GM21390 (cell line): ENCODE results near the gene GOLGA6D.
A peak's percentile ranks its signal among the peaks of the same experiment; 100 is the strongest.
"Not testable (repeated sequence)": the region's sequence is repeated elsewhere in the genome, so short reads cannot be mapped to it uniquely, and the experiment has no call there.

Source experiments
- ATAC-seq: cut with Tn5 transposase; IDR thresholded peaks from one replicate; pipeline ENCODE4 v1.9.1; 2021; ENCODE audit not compliant: unreplicated experiment

Gene GOLGA6D, protein sequence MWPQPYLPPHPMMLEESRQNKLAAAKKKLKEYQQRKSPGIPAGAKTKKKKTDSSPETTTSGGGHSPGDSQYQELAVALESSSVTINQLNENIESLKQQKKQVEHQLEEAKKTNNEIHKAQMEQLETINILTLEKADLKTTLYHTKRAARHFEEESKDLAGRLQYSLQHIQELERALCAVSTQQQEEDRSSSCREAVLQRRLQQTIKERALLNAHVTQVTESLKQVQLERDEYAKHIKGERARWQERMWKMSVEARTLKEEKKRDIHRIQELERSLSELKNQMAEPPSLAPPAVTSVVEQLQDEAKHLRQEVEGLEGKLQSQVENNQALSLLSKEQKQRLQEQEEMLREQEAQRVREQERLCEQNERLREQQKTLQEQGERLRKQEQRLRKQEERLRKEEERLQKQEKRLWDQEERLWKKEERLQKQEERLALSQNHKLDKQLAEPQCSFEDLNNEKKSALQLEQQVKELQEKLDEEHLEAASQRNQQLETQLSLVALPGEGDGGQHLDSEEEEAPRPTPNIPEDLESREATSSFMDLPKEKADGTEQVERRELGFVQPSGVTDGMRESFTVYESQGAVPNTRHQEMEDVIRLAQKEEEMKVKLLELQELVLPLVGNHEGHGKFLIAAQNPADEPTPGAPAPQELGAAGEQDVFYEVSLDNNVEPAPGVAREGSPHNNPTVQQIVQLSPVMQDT

DNA sequence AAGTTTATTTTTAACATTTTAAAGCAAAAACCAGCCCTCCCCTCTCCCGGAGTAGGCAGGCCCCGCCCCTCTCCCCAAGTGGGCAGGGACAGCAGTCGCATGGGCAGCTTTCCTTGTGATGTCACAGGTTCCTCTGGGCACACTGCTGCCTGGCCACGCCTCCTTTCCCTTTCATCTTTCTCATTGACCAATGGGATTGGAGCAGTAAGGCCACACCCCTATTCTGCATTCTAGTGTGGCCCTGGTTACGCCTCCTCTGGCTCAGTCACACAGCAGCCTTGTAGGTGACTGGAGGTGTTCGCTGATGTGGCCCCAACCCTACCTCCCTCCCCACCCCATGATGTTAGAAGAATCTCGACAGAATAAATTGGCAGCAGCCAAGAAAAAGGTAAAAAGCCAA lies at the start of gene GOLGA6D:
Gene GOLGA6D, plus strand, starts transcription at position 264 of the 400 bp plus-strand sequence. Its CDS starts 41 bp downstream, at position 305.
- ATAC-seq = not testable (repeated sequence)

DNA sequence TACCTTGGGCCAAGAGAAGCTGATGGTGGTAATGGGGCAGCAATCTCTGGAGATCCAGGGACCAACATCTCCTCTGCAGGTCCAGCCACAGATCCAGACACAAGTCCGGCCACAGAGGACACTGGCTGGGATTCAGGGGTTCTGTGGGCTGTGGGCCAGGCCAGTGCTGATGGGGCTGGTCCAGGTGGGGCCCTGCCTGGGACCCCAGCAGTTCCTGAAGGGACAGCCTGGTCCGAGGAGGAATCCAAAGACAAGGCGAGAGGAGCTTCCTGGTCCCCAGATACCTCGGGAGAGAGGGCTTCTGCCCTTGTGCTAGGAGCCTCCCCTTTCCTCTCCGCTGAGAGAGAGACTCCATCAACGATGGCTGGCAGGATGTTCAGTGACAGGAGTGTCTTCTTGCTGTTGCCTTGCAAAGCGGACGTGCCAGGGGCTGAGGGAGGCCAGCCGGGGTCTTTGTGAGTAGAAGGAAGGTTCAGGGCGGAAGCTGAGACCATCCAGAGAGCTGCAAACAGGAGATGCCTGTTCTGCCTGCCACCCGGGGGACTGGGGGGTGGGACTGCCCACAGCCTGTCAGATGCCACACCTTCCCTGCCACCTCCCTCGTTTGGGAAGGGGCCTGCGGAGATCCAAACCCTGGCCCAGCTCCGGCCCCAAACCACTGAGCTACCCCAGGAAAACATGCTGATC lies 49.0 kb upstream of the GOLGA6D start:
- no peak for ATAC-seq

DNA sequence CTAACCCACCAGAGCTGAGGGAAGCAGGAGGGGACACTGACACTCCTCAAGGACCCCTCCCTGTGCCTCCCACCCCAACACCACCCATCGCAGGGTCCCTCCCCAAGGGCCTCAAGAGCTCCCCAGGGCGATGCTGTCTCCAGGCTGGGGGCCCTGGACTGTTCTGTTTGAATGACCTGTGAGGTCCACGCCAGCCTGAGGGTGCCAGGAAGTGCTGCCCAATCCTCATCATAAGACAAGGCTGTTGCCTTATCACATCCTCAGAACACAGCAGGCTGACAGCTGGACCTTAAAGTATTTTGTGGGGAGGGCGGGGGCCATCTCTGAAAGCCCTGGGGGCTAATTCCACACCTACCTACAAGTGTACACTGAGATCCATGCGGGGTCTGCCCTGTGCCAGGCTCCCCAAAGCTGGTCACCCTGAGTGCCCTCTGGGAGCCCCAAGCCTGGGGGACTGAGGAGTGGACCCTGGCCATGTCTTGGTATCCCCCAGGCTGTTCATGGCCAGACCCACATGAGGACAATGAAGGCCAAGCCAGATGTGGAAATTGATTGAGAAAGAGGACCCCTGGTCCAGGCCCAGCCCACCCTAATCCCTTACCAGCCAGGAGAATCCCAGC lies 48.3 kb upstream of the GOLGA6D start:
- ATAC-seq = no peak

DNA sequence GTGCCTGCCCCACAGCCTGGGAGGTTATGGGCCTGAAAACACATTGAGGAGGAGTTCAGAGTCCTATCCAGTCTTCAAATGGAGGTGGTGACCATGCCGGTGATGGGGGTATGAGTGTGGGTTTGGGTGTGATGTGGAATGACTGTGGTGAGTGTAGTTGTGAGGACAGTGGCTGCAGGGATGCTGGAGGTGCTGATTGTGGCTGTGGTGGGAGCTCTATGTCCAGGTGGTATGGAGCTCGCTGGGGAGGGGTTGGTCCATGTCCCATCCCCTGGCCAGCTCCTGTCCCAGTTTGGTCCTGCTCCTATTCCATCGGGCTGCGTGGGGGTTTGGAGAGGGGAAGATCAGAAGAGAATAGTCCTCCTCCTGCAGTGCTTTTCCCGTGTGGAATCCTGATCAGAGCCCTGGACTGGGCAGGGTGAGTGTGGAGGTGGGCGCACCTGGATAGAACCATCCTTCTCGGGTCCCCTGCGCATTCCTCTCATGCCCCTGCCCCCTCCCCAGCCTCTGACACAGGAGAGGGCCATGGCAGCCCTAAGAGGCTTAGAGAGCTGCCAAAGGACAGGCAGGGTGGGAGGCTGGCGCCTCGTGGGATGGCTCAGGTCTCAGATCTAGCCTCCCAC lies 47.5 kb upstream of the GOLGA6D start:
- no peak for ATAC-seq

DNA sequence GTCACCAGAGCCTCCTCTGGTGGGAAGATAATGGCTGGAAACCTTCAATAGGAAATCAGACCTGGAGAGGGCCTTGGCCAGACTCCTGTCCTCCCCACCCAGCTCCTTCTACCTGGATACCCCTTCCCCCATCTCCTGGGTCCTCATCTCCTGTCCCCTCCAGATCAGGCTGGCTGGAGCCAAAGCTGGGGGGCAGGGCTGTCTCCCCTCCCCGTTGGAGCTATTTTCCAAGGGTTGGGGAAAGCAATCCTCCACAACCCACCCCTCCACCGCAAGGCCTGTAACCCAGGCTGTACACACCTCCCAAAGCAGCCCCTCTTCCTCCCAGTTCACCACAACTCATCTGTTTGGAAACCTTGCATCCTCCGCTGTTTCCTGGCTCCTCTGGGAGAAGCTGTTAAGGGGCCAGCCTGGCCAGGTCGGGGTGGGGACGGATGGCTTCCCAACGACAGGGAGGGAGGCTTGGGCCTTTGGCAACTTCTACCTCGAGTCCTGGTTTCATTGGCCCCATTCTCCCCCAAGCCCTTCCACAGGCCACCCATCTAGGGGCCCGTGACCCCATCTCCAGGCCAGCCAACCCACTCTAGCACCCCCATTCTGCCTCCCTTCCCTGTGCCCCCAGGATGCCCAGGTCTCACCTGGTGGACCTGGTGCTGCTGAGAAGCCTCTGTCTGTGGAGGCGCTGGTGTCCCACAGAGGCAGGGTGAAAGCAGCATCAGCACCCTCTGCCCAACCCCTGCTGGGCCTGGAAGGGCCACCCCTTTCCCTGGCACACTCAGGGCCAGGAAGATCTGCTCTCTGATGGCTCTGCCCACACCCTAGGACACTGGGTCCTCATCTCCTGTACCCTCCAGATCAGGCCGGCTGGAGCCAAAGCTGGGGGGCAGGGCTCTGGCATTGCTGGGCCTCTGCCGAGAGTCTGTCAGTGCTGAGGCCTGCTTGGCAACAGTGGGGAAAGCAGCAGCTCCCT lies 46.6 kb upstream of the GOLGA6D start:
- no peak for ATAC-seq

DNA sequence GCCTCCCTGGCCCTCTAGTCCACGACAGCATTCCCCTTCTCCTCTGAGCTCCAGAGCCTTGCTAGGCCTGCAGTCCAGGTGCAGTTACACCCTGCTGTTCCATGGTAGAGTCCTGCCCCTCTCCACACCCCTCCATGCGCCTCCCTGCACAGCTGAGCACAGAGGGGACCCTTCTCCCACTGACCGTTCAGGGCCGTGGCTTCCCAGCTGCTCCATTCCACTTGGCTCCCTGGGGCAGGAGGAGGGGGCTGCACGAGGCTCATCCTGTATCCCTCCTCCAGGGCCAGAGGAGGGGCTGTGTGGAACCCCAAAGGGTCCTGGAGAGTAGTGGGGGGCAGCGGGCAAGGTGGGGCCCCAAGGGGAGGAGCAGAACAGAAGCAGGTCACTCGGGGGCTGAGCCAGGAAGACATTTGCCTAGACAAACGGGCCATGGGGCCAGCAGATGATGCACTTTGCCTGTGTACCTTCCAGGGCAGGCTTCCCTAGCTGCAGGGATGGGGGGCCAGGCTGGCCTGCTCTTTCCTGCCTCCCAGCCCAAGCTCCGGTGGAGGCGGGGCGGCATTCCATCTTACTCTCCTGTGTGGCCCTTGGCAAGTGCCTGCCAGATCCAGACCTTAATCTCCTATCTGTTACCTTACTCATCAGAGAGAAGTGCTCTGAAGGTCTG lies 45.2 kb upstream of the GOLGA6D start:
- no peak for ATAC-seq

DNA sequence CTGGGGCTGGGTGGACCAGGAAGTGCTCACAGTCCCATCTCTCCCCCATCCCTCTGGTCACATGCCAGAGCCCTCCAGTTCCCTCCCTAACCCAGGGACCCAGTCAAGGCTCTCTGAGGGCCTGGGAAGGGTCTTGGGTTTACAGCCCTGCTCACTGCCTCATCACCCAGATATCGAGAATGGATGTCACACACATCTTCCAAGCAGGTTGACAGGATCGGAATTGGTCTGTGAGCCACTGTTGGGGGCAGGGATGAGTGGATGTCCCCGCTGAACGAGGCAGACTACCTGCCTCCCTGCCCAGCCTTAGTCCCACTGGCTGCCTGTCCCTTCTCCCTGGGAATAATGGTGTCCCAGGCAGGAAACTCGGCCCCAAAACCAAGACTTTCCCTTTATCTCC lies 44.5 kb upstream of the GOLGA6D start:
- ATAC-seq = no peak

DNA sequence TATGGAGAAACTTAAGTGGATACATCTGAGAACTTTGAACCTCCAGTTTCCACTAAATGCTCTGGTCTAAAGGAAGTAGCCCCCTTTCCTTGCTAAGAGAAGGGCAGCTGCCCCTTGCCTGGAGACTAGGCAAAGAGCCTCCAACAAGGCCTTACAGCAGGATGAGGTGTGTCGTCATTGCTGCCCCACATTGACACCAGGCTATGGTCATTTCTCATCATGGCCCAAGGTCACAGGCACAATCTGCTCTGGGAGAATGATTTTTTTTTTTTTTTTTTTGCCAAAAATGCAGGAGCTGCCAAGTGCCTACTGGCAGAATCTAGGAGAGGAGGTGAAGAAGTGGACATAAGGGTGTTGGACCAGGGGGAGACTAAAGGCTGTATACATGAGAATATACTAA lies 36.9 kb upstream of the GOLGA6D start:
- ATAC-seq = not testable (repeated sequence)

DNA sequence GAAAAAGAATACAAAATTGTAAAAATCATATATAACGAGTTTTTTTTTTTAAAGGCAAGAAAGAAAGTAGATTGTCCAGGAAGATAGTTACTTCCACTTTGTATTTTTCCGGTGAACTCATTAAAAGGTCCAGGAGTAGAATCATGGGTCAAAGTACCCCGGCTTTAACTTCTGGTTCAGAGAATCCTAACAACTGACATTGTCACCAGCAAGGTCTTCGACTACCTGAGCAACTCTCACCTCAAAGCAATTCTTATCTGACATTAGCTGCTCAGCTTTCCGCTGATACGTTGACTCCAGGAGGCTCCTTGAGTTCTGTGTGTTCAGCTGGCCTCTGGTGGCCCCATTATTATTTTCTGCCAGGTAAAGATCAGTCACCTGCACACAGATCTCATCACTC lies 33.6 kb upstream of the GOLGA6D start:
- not testable (repeated sequence) for ATAC-seq

DNA sequence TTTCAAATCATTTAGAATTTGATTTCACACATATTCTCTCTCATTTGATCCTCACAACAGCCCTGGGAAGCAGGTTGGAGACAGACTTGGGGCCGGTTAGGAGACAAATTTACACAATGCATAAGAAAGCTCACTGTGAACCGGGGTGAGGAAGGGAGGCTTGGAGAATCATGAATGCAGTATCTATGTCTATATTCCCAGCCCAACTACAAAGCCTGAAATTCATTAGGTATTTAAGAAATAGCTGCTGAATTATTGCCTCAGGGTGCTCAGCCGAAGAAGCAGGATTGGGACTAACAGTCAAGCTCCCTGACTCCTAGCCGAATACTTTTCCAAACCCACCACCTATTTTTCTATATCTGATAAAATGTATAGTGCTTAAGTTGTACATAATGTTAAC lies 32.9 kb upstream of the GOLGA6D start:
- no peak for ATAC-seq

DNA sequence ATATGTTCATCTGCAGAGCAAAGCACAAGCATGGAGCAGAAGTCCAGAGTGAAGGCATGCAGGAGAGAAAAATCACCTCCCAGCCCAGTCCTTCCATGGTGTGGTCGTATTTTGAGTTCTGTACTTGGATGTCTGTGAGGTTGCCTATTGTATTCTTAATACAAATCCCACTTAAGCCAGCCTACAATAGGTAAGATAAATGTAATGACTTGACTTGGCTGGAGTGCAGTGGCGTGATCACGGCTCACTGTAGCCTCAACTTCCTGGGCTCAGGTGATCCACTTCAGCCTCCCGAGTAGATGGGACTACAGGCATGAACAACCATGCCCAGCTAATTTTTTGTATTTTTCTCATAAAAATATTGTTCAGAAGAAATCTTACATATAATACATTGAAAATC lies 31.3 kb upstream of the GOLGA6D start:
- ATAC-seq = not testable (repeated sequence)

DNA sequence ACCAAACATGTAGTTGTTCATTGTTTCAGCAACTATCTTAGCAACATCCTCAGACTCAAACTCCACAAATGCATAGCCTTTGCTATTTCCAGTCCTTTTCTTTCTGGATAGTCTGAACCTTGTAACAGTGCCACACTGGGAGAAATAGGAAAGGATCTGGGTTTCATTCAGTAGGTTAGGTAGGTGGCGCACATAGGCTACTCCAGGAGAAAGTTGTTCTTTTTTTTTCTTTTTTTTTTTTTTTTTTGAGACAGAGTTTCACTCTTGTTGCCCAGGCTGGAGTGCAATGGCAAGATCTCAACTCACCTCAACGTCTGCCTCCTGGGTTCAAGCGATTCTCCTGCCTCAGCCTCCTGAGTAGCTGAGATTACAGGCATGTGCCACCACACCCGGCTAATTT lies 30.4 kb upstream of the GOLGA6D start:
- not testable (repeated sequence) for ATAC-seq

DNA sequence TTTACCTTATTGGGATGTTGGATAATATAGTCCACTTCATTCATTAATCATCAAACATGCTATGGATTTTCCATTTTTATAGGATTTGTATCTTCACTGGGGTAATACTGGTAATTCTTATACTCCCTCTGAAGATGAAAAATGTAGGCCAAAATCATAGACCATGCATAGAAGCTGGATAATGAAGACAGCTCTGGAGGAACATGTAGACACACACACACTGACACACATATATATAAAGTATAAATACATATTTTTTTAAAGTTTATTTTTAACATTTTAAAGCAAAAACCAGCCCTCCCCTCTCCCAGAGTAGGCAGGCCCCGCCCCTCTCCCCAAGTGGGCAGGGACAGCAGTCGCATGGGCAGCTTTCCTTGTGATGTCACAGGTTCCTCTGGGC lies 24.6 kb upstream of the GOLGA6D start, which contains the start of gene GOLGA6C:
Gene GOLGA6C, plus strand, starts transcription at position 301 of the 400 bp plus-strand sequence. CDS start 265 bp downstream, outside the sequence.
- not testable (repeated sequence) for ATAC-seq

DNA sequence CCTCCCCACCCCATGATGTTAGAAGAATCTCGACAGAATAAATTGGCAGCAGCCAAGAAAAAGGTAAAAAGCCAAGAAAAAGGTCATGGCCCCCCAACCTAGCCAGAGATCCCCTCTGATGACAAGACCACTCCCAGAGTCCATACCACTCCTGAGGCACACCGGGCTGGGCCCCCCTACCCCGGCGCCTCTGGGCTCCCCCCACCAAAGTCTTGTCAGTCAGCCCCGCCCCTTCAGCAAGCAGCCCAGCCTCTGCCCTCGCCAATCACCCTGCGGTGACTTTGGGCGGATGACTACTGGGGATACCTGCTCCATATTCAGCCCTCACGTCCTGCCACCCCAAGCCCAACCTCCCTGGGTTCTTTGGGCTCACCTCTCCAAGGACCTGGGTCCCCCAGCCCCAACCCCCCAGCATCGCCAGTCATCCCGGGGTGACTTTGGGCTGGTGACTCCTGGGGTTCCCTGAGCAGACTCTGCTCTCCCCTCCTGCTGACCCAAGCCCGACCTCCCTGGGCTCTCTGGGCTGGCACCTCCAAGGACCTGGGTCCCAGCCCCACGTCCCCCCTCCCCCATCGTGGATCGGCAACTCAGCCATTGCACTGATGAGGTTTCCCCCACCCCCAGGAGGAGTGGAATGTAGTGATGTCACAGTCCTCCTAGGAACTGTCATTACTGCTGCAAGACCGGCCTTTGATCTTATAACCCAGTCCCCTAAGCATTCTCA lies 23.9 kb upstream of the GOLGA6D start:
- not testable (repeated sequence) for ATAC-seq

DNA sequence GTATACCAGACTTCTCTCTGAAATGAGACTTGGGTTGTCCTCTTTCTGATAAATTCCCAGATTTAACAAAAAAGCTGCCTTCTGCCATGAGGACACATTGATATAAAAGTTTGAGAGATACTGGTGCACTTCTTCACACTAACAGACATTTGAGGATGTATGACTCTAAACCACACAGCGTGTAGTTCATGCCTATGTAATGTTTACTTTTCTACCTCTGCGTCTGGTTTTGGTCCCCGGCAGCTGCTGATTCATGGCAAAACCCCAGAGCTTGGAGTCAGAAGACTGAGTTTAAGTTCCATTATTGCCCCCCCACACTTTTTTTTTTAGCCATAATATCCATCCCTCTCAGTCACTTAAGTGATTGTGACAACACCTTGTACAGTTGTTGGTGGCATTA lies 22.8 kb upstream of the GOLGA6D start:
- not testable (repeated sequence) for ATAC-seq

DNA sequence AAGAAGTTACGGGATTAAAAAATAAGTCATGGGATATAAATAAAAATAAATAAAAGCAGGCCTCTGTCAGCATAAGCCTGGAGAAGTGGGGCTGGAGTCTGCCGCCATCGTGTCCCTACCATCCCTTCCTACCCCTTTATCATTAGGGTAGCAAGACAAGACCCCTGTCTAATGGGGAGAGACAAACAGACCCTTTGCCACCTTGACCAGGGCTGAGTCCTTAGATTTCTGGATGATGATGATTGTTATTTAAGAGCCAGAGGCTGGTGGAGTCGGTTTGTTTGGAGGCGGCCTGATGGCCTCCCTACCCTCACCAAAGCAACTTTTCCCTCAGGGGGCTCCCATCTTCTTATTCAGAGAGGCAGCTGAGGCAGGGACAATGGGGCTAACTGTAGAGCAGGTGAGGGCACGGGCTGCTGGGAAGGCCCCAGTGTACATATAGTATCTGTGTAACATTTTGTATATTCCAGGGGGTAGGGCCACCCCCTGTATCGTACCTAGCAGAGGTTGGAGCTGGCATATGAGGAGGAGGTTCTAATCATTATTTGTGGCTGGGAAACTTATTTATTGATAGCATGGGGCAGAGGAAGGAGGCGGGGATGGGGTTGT lies 8.8 kb upstream of the GOLGA6D start:
- ATAC-seq = not testable (repeated sequence)

DNA sequence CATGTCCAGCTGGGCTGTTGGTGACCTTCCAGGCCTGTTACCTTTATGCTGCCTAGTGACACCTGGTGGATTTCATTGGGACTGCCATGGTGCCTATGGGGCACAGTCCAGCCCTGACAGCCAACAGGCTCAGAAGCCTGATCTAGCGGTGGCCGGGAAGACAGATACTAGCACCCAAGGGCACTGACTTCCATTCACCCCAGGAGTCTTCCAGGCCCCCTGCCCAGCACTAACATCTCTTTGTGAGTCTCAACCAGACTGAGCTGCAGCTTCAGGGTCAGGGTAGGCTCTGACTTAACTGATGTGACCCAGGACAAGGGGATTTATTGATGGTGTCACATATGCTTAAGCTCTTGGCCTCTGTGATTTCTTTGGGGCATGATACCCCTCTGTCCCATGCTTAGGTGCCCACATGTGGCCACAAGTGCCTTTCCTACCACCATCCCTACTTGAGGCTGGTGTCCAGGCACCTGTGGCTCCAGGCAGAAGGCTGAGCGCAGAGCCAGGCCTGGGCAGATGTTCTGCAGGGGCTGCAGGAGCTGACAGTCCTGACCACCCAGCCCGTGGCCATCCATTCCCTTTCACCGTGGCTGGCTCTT lies 8.0 kb upstream of the GOLGA6D start:
- peak; percentile 80 for ATAC-seq
